ENCODE results near the gene C1orf21. TPM values are rescaled to one million over a fixed set of nuclear protein-coding genes. Genes with fewer than 3 reads are reported as not detected.

The C1orf21 gene
- total and polyA plus RNA-seq, 2 donors (not counting 1 experiment from before 2014, with no cell fraction given) = under 0.01 to 0.32 TPM

- Histone ChIP-seq H3K4me3 (ENCODE audit: control extremely low read depth in 1 of 5, extremely low read depth in 1 of 5, insufficient read depth in 1 of 5, low read depth in 2 of 5, low read length in 4 of 5) (no peak overlapping the region), H3K9ac (ENCODE audit: low read length) (no peak overlapping the region), H3K79me2 (ENCODE audit: control insufficient read depth, insufficient read depth, low read length) (no peaks in the 10 kb centered on the region), H3K9me3 (ENCODE audit: control extremely low read depth in 1 of 3, control insufficient read depth in 2 of 3, insufficient read depth in 1 of 3, low read length in 2 of 3) (no peaks in the 10 kb centered on the region), H3K36me3 (replicated peaks in 1 of 2; ENCODE audit: control extremely low read depth in 1 of 2, control insufficient read depth in 1 of 2, extremely low read depth in 1 of 2, insufficient read depth in 2 of 2, low read length in 1 of 2) (no peaks in the 10 kb centered on the region), H3K4me1 (ENCODE audit: control insufficient read depth in 2 of 2, insufficient read depth in 2 of 2, low read length in 2 of 2) (no peaks in the 10 kb centered on the region), H3K27ac (ENCODE audit: low read length in 2 of 2) (no peak overlapping the region), H2AFZ (ENCODE audit: insufficient read depth, low read depth, low read length, poor library complexity, severe bottlenecking) (no peak overlapping the region), H3K4me2 (replicated peaks; ENCODE audit: low read depth, low read length, poor library complexity, severe bottlenecking) (no peak overlapping the region), H4K20me1 (ENCODE audit: control insufficient read depth, insufficient read depth, low read length, poor library complexity, severe bottlenecking) (no peaks in the 10 kb centered on the region), H3K27me3 (replicated peaks in 1 of 4; ENCODE audit: control extremely low read depth in 1 of 4, control insufficient read depth in 3 of 4, insufficient read depth in 4 of 4, low read length in 3 of 4) (peaks cover 0 to 6% (median 0%) of the 10 kb centered on the region in 4 experiments)
- 96% methylated on average over 9 of the region's 11 CpGs for WGBS (ENCODE audit: insufficient coverage)
- Mint-ChIP-seq H3K27ac (no peak overlapping the region), H3K27me3 (peaks cover 27% of the 10 kb centered on the region), H3K4me1 (no peaks in the 10 kb centered on the region), H3K4me3 (no peak overlapping the region), H3K9me3 (ENCODE audit: insufficient read depth) (peaks cover 3% of the 10 kb centered on the region)
- intact Hi-C loops (cut with micrococcal nuclease) = no loop called here
- TF ChIP-seq, protein P1, sequence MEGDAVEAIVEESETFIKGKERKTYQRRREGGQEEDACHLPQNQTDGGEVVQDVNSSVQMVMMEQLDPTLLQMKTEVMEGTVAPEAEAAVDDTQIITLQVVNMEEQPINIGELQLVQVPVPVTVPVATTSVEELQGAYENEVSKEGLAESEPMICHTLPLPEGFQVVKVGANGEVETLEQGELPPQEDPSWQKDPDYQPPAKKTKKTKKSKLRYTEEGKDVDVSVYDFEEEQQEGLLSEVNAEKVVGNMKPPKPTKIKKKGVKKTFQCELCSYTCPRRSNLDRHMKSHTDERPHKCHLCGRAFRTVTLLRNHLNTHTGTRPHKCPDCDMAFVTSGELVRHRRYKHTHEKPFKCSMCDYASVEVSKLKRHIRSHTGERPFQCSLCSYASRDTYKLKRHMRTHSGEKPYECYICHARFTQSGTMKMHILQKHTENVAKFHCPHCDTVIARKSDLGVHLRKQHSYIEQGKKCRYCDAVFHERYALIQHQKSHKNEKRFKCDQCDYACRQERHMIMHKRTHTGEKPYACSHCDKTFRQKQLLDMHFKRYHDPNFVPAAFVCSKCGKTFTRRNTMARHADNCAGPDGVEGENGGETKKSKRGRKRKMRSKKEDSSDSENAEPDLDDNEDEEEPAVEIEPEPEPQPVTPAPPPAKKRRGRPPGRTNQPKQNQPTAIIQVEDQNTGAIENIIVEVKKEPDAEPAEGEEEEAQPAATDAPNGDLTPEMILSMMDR (IDR thresholded peaks at IDR 0.05) = no peak
- TF ChIP-seq EZH2 (IDR thresholded peaks at IDR 0.05; ENCODE audit: borderline replicate concordance, insufficient read depth, low read depth, low read length, poor library complexity, severe bottlenecking) = no peak
- ATAC-seq (ENCODE audit: low read depth) = no peak
- POLR2A ChIA-PET = no interaction called here
- CTCF ChIA-PET = no interaction called here
- no peak for DNase-seq
Measured at GRCh38 chr1:184644771-184645170, 257.9 kb downstream of the C1orf21 start.

GRCh38 chr1:184646178-184646701 lies 259.4 kb downstream of the C1orf21 start:
- CTCF ChIA-PET = interaction anchor here (0.7 kb wide), 1 partner anchor 16 kb away, joined by 3 read pairs; no protein-coding TSS in a partner anchor
- H3K4me1 ChIP-seq (ENCODE audit: control insufficient read depth in 2 of 2, insufficient read depth in 2 of 2, low read length in 2 of 2) = no peaks in the 10 kb centered on the region
- H3K9me3 Mint-ChIP-seq (ENCODE audit: insufficient read depth) = peaks cover 3% of the 10 kb centered on the region
- H3K4me3 ChIP-seq (ENCODE audit: control extremely low read depth in 1 of 5, extremely low read depth in 1 of 5, insufficient read depth in 1 of 5, low read depth in 2 of 5, low read length in 4 of 5) = no peak overlapping the region
- no peak for DNase-seq
- POLR2A ChIA-PET = no interaction called here
- H3K27me3 Mint-ChIP-seq = peaks cover 27% of the 10 kb centered on the region
- intact Hi-C loops (cut with micrococcal nuclease) = no loop called here
- no peak overlapping the region for H3K4me2 ChIP-seq (replicated peaks; ENCODE audit: low read depth, low read length, poor library complexity, severe bottlenecking)
- H4K20me1 ChIP-seq (ENCODE audit: control insufficient read depth, insufficient read depth, low read length, poor library complexity, severe bottlenecking) = no peaks in the 10 kb centered on the region
- no peak overlapping the region for H3K9ac ChIP-seq (ENCODE audit: low read length)
- no peaks in the 10 kb centered on the region for H3K36me3 ChIP-seq (replicated peaks in 1 of 2; ENCODE audit: control extremely low read depth in 1 of 2, control insufficient read depth in 1 of 2, extremely low read depth in 1 of 2, insufficient read depth in 2 of 2, low read length in 1 of 2)
- no peak overlapping the region for H3K27ac ChIP-seq (ENCODE audit: low read length in 2 of 2)
- no peak for ATAC-seq (ENCODE audit: low read depth)
- TF ChIP-seq, protein P1 (IDR thresholded peaks at IDR 0.05) = no peak
- H2AFZ ChIP-seq (ENCODE audit: insufficient read depth, low read depth, low read length, poor library complexity, severe bottlenecking) = no peak overlapping the region
- no peaks in the 10 kb centered on the region for H3K9me3 ChIP-seq (ENCODE audit: control extremely low read depth in 1 of 3, control insufficient read depth in 2 of 3, insufficient read depth in 1 of 3, low read length in 2 of 3)
- 83% methylated on average over 1 of the region's 3 CpGs for WGBS (ENCODE audit: insufficient coverage)
- H3K27ac Mint-ChIP-seq = no peak overlapping the region
- no peaks in the 10 kb centered on the region for H3K4me1 Mint-ChIP-seq
- no peak overlapping the region for H3K4me3 Mint-ChIP-seq
- H3K79me2 ChIP-seq (ENCODE audit: control insufficient read depth, insufficient read depth, low read length) = no peaks in the 10 kb centered on the region
- H3K27me3 ChIP-seq (replicated peaks in 1 of 4; ENCODE audit: control extremely low read depth in 1 of 4, control insufficient read depth in 3 of 4, insufficient read depth in 4 of 4, low read length in 3 of 4) = peaks cover 0 to 6% (median 0%) of the 10 kb centered on the region in 4 experiments
